ENCODE measurements around the gene CFAP99. TPM values are rescaled to one million over a fixed set of nuclear protein-coding genes. Genes with fewer than 3 reads are reported as not detected.

The CFAP99 gene
- total RNA-seq, 1 donor from 2014 or later: not detected

DNA sequence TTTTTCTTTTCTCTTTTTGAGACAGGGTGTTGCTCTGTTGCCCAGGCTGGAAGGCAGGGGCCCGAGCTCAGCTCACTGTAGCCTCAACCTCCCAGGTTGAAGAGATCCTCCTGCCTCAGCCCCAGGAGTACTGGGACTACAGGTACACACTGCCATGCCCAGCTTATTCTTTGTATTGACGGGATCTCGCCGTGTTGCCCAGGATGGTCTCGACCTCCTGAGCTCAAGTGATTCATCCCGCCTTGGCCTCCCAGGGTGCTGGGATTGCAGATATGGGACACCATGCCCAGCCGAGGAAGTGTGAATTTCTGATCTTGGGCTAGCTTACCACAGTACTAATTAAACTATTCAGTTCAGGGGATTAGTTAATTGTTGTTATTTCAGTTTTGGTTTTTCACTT is 89.1 kb downstream of the CFAP99 start:
- Mint-ChIP-seq H3K36me3 (ENCODE audit: low read depth) (peaks cover 11% of the 10 kb centered on the region), H3K4me1 (peaks cover 6% of the 10 kb centered on the region), H3K27ac (ENCODE audit: unreplicated experiment) (no peak overlapping the region), H3K9me3 (no peaks in the 10 kb centered on the region), H3K27me3 (ENCODE audit: low read depth) (no peaks in the 10 kb centered on the region), H3K4me3 (no peak overlapping the region)
- TF ChIP-seq, protein P1, sequence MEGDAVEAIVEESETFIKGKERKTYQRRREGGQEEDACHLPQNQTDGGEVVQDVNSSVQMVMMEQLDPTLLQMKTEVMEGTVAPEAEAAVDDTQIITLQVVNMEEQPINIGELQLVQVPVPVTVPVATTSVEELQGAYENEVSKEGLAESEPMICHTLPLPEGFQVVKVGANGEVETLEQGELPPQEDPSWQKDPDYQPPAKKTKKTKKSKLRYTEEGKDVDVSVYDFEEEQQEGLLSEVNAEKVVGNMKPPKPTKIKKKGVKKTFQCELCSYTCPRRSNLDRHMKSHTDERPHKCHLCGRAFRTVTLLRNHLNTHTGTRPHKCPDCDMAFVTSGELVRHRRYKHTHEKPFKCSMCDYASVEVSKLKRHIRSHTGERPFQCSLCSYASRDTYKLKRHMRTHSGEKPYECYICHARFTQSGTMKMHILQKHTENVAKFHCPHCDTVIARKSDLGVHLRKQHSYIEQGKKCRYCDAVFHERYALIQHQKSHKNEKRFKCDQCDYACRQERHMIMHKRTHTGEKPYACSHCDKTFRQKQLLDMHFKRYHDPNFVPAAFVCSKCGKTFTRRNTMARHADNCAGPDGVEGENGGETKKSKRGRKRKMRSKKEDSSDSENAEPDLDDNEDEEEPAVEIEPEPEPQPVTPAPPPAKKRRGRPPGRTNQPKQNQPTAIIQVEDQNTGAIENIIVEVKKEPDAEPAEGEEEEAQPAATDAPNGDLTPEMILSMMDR (conservative IDR thresholded peaks at IDR 0.05): no peak
- DNase-seq (ENCODE audit: low read depth, low spot score): no peak

DNA sequence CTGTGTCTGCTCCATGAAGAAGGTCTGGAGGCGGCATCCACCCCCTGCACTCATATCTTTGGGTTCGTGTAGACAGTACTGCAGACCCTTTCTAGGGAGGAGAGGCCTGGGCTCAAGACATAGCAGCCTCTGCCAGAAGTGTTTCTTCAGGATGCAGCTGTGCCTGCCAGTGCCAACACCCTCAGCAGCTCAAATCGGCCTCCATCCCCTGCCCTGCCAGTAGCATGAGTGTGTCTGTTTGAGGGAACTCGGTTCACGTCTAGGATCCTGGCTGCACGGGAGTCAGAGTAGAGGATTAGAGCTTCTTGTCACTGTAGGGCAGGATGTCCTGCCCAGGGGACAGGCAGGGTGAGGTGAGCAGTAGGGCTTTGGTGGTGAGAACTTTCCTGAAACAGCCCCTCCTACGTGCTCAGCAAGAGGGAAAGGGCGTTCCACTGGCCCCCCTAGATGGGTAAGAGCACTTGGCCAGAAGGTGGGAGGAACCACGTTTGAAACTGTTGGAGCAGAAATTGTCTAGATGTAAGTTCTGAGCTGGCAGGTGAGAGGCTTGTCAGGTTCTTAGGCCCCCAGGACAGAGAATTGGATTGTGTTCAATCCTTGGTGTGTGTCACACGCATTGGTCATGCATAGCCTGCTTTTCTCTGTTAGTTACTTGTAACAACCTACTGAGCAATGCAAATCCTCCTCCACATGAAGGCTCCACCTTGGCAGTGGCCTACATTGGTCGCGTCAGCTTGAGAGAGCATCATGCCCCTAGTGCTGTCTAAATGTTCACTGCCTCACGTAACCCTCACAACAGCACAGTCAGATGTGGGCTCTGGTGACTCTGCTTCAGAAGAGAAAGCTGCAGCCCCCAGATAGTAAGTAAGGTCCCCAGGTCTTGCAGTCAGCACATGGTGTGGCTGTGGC is 91.8 kb downstream of the CFAP99 start:
- H3K27me3 Mint-ChIP-seq (ENCODE audit: low read depth): no peaks in the 10 kb centered on the region
- DNase-seq (ENCODE audit: low read depth, low spot score): no peak
- peaks cover 6% of the 10 kb centered on the region for H3K4me1 Mint-ChIP-seq
- no peak overlapping the region for H3K27ac Mint-ChIP-seq (ENCODE audit: unreplicated experiment)
- TF ChIP-seq, protein P1 (conservative IDR thresholded peaks at IDR 0.05): no peak
- H3K4me3 Mint-ChIP-seq: no peak overlapping the region
- no peaks in the 10 kb centered on the region for H3K9me3 Mint-ChIP-seq
- H3K36me3 Mint-ChIP-seq (ENCODE audit: low read depth): peaks cover 12% of the 10 kb centered on the region

DNA sequence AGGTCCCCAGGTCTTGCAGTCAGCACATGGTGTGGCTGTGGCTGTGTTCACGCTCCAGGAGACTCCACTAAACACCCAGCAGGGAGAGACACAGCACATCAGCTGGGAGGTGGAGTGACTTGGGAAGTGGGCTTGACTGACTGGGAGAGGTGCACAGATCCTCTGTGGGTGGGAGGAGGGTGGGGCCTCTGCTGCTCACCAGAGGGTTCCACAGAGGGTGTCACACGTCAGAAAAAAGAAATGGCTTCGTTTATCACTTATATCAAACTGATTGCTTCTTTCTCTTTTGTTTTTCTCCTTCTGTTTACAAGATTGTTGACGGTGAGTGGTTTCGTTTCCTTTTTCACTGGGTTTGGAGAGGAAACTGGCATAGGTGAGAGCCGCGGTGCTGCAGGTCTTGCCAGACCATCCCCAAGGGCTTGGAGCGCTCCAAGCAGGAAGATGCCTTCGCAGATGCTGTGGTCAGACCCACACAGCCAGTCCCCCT is 92.9 kb downstream of the CFAP99 start:
- Mint-ChIP-seq H3K9me3 (no peaks in the 10 kb centered on the region), H3K27me3 (ENCODE audit: low read depth) (no peaks in the 10 kb centered on the region), H3K4me1 (peaks cover 6% of the 10 kb centered on the region), H3K4me3 (no peak overlapping the region), H3K36me3 (ENCODE audit: low read depth) (peaks cover 15% of the 10 kb centered on the region), H3K27ac (ENCODE audit: unreplicated experiment) (peak overlapping the region; percentile 29)
- DNase-seq (ENCODE audit: low read depth, low spot score): no peak
- TF ChIP-seq, protein P1 (conservative IDR thresholded peaks at IDR 0.05): no peak

Other genes starting within 250 kb of the CFAP99 start
- gene HAUS3, start 176.8 kb upstream of the CFAP99 start, total RNA-seq: 26.1 and 26.9 TPM in 2 replicates
- gene POLN, start 176.8 kb upstream of the CFAP99 start, total RNA-seq: 4.0 and 5.6 TPM in 2 replicates
- gene MXD4, start 156.8 kb upstream of the CFAP99 start, total RNA-seq: 47.1 and 54.3 TPM in 2 replicates
- gene ZFYVE28, start 310 bp upstream of the CFAP99 start, total RNA-seq: 1.2 and 1.4 TPM in 2 replicates
- gene RNF4, start 50.2 kb downstream of the CFAP99 start, total RNA-seq: 74.2 and 76.4 TPM in 2 replicates
- 45.5 and 45.8 TPM in 2 replicates for gene FAM193A, start 117.7 kb downstream of the CFAP99 start, total RNA-seq